ENCODE measurements around the gene DIP2C.
"Not testable (repeated sequence)": the region's sequence is repeated elsewhere in the genome, so short reads cannot be mapped to it uniquely, and the experiment has no call there.

DIP2C gene

DNA sequence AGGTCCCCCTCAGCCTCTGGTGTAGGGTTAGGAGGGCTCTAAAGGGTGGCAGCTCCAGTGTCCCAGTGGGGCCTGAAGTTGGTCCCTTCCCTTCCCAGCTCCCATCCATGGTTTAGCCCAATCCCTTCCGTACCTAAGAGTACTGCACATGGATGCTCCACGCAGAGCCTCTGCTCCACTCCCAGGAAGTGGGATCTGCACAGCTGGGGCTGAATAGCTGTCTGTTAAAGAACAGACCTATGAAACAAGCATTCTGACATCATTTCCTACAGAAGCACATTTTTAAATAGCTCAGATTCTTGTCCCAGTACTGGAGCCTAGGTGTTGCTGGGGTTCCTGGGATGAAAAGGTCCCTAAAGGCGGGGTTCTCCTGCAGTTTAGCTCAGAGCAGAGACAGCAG is 418.3 kb downstream of the DIP2C start:
- DNase-seq (ENCODE audit: low spot score), result no peak

DNA sequence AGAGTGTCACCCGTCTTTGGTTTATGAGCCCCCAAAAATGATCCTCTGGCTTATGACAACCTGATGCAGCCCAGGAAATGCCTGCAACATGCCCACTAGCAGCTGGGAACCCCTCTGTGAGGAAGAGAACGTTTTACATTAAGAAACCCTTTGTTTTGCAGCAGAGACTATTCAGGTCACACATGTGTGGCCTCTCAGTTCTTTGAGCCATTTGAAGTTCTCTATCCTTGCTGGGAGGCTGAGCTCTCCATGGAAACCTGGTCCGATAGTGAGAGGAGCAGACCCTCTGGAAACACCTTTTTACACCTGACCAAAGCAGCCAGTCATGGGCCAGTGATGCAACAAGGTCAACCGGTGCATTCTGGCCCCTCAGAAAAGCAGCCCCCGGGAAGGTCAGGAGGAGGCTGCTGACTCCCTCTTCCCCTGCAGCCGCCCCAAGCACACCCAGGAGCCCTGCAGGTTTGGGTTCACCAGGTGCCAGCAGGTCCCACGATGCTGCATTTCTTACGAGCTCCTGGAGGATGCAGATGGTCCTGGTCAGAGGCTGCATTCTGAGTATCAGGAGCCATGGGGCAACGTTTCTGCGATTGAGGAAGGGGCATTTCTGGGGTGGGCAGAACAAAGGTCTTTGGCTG is 419.9 kb downstream of the DIP2C start:
- no peak for DNase-seq (ENCODE audit: low spot score)

DNA sequence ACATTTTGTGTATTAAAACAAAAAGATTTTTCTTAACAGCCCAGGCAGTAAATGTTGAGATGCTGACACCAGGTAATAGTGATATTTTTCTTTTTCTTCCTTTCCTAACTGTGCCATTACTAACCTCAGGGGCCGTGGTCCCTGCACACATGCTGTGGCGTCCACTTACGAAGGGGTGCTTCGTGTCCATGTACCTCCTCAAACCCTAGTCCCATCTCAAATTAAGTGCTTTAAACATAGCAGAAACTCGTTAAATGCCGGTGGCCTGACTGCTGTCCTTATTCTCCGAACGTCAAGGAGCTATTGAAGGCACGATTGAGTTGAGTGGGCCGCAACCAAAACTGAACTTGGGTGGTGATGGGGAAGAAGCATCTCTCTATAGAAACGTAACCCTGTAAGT is 421.8 kb downstream of the DIP2C start:
- DNase-seq (ENCODE audit: low spot score), result no peak

DNA sequence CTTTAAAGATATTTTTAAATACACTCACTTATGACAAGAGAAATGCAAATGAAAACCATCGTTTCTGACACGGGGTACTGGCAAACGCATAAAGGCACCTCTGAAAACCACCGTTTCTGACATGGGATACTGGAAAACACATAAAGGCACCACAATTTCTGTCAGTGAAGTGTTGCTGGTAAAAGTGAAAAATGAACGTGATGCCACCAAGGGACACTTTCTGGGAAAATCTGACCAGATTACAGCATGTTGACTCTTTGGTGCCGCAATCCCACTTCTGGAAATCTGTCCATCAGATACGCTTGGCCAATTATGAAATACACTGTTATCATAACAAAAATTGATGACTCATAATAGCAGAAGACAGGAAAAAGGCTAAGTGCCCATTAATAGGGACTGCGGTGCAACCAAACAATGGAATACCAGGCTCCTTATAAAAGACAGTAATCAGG is 422.5 kb downstream of the DIP2C start:
- DNase-seq (ENCODE audit: low spot score), result no peak

DNA sequence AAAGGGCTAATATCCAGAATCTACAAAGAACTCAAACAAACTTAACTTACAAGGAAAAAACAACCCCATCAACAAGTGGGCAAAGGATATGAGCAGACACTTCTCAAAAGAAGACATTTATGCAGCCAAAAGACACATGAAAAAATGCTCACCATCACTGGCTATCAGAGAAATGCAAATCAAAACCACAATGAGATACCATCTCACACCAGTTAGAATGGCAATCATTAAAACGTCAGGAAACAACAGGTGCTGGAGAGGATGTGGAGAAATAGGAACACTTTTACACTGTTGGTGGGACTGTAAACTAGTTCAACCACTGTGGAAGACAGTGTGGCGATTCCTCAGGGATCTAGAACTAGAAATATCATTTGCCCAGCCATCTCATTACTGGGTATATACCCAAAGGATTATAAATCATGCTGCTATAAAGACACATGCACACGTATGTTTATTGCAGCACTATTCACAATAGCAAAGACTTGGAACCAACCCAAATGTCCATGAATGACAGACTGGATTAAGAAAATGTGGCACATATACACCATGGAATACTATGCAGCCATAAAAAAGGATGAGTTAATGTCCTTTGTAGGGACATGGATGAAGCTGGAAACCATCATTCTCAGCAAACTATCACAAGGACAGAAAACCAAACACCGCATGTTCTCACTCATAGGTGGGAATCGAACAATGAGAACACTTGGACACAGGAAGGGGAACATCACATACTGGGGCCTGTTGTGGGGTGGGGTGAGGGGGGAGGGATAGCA is 423.5 kb downstream of the DIP2C start:
- not testable (repeated sequence) for DNase-seq (ENCODE audit: low spot score)

DNA sequence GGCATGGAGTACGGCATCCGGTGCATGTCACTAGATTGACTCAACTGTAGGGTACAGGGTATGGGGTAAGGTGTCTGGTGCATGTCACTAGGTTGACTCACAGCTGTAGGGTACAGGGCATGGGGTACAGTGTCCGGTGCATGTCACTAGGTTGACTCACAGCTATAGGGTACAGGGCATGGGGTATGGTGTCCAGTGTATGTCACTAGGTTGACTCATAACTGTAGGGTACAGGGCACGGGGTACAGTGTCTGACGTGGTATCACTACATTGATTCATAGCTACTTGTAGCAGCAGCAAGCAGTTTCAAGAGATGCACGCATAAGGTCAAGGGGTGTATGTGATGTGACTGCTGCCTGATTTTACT is 424.4 kb downstream of the DIP2C start:
- DNase-seq (ENCODE audit: low spot score), result not testable (repeated sequence)

DNA sequence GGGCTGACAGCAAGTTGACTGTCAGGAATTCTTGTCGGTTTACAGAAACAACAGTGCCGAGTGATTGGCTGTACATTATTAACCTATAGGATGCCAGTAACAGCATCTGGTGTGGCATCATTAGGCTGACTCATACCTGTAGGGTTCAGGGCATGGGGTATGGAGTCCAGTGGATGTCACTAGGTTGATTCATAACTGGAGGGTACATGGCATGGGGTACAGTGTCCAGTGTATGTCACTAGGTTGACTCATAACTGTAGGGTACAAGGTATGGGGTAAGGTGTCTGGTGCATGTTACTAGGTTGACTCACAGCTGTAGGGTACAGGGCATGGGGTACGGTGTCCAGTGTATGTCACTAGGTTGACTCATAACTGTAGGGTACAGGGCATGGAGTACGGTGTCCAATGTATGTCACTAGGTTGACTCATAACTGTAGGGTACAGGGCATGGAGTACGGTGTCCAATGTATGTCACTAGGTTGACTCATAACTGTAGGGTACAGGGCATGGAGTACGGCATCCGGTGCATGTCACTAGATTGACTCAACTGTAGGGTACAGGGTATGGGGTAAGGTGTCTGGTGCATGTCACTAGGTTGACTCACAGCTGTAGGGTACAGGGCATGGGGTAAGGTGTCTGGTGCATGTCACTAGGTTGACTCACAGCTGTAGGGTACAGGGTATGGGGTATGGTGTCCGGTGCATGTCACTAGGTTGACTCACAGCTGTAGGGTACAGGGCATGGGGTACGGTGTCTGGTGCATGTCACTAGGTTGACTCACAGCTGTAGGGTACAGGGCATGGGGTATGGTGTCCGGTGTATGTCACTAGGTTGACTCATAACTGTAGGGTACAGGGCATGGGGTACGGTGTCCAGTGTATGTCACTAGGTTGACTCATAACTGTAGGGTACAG is 425.1 kb downstream of the DIP2C start:
- DNase-seq (ENCODE audit: low spot score), result not testable (repeated sequence)

DNA sequence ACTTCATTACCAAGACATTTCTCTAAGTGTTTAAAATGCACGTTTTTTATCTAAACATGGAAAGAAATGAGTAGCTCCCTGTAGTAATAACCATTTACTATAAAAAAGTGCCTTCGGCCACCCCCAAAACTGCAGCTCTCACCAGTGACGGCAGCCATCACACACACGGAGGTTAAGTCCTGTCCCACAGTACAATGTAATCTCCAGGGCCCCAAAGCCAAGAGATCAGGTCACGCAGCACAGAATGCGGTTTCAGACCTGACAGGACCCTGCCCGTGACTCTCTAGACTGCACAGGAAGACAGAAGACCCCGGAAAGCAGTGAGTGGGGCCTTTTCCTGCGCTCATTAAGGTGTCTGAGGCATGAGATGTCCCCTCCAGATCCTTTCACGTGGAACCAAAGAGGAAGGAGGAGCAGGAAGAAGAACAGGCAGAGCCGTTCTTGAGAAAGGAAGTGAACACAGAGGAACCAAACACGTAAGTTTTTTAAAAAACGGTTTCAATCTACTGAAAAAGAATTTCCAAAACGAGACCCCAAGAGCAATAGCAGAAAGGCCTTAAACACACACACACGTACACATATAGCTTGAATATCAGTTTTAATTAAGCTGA is 428.5 kb downstream of the DIP2C start:
- no peak for DNase-seq (ENCODE audit: low spot score)

DNA sequence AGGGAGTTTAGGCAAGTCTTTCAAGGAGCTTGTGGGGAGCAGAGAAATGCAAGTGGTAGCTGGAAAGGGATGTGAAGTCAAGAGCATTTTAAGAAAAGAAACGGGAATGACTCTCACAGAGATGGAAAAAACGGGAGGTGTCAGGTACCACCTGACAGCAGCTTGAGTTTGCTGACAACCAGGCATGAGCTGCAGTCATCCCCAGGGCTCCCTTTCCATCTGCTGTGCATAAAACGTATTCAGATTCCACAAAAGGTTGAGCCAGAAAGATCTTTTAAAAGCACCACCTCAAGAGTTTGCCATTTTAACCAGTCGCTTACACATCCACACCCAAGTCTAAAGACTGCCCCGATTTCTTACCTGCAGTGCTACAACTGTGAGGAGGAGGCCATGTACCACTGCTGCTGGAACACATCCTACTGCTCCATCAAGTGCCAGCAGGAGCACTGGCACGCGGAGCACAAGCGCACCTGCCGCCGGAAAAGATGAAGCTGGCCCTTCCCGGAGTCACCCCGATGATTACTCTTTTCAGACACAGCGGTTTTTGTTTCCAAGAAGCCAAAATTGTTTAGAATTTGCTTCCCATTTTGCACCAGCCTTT is 437.4 kb downstream of the DIP2C start:
- no peak for DNase-seq (ENCODE audit: low spot score)

DNA sequence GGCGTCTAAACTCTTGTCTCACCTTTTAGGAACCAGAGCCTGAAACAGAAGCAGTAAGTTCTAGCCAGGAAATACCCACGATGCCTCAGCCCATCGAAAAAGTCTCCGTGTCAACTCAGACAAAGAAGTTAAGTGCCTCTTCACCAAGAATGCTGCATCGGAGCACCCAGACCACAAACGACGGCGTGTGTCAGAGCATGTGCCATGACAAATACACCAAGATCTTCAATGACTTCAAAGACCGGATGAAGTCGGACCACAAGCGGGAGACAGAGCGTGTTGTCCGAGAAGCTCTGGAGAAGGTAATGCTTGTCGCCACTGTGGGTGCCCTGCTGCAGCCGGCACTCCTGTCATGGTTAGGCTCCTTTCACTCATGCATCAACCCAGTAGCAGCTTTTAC is 441.2 kb downstream of the DIP2C start:
- no peak for DNase-seq (ENCODE audit: low spot score)

DNA sequence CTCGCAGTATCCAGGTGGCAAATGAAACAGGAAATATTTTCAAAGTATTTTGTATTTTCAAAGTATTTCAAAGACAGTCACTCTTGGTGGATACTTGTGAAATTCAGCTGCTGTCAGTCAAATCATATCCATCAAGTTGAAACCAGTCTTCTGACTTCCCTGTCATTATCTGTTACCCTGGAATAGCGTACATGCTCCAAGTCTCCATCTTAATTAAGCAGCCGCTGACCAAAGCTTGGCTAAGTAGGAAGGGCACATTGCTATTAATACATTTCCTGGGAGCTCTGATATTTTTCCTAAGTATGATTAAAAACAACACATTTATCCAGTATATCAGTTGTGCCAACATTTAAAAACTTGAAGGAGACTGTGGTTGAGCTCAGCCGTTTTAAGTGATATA is 442.0 kb downstream of the DIP2C start:
- DNase-seq (ENCODE audit: low spot score), result no peak

DNA sequence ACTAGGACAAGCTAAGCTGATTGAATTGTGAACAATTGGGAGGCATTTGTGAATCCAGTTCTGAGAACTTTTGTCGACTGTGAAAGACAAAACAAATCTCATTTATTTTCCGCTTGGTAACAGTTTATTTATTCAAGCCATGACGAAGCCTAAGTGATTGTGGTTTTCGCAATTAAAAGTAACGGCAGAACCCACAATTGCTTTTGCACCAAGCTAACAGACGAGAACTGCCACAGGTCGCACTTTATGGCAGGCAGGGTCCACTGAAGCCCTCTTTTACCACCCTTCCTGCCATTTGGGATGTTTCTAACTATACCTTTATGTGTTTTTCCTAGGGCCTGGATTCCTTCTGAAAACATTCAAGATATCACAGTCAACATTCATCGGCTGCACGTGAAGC is 443.0 kb downstream of the DIP2C start:
- no peak for DNase-seq (ENCODE audit: low spot score)

DNA sequence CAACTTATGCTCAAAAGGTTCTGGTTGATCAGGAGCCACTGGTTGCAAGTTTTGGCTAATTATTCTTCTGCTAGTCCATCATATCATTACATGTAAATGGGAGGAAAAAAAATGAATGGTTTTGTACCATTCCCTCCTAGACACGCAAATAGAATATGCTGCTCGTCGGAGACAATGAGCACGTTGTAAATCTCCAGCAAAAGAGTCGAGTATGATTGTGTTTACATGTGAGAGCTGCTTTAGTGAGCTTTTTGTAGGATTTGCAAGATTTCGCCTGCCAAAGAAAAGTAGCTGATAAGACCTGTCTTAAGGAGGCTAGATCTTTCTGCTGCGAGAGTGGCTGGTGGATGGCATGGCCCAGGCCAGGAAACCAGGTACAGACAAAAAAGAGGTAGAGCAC is 445.2 kb downstream of the DIP2C start:
- DNase-seq (ENCODE audit: low spot score), result no peak

DNA sequence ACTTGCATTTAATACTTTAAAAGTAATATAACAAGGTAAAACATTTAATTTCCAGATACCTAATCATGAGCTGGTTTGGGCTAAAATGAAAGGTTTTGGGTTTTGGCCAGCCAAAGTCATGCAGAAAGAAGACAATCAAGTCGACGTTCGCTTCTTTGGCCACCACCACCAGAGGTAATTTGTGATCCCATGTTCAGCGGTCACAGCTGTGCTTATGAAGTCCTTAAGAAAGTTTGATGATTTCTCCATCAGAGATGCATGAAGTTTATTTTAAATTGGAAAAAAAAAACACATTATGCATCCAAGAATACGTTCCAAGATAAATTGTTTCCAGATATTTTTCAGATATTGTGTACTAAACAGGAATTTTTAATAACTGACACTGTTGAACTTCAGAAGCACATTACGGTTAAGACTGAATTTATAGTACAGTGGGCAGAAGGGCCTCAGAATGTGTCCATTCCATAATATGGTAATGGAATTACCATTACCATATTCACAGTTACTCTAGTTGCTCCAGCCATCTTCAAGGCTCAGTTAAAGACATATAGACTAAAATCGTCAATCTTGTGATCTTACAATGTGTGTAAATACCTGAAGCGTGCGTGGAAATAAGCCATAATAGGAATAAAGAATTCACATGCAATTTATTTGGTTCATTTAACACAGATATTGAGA is 447.4 kb downstream of the DIP2C start:
- no peak for DNase-seq (ENCODE audit: low spot score)

DNA sequence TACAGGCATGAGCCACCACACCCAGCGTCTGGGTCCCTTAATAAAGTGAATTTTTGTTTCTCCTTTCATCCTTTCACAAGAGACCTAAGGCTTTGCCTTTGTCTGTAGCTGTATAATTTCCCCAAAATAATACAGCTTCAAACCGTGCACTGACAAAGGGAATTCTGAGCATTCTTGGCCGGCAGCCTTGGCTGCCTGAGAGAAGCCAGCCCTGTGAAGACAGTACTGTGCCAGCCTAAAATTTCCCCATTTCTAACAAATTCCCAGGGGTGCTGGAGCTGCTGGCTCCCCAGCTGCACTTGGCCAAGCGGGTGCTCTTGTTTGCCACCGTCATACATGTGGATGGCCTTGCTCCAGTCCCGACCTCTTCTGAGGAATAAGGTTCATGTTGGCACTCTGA is 448.0 kb downstream of the DIP2C start:
- DNase-seq (ENCODE audit: low spot score), result no peak

DNA sequence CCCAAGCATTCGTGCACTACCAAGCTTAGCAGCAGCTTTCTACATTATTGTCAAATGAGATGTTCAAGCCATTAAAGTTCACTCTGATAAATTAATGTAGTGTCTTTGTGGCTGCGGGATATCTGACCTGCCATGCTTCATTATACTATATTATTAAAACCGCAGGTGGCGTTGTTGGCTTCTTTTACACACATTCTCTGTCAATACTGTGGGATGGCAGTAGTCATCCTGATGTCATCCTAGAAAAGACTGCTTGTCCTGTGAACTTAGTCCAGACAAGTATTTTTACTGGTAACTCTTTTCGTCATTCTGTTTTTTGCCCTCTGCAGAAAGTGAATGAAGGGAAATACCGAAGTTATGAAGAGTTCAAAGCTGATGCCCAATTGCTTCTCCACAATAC is 450.4 kb downstream of the DIP2C start:
- no peak for DNase-seq (ENCODE audit: low spot score)

DNA sequence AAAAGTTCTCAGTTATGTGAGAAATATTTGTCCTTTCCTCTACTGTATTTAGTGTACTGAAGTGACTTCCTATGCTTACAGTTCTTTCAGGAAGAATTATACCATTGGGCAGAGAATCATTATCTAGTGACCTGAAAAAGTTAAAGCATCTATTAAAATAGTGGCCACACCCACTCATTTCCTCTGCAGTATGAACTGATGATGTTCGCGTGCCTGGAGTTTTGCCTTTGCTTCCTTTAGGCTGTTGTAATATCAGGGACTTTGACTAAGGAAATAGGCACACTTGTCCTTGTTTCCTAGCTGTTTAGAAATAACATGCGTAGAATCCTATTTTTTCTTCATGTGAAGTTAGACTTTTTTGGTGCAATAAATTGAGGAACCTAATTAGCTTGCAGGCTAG is 453.6 kb downstream of the DIP2C start:
- no peak for DNase-seq (ENCODE audit: low spot score)

DNA sequence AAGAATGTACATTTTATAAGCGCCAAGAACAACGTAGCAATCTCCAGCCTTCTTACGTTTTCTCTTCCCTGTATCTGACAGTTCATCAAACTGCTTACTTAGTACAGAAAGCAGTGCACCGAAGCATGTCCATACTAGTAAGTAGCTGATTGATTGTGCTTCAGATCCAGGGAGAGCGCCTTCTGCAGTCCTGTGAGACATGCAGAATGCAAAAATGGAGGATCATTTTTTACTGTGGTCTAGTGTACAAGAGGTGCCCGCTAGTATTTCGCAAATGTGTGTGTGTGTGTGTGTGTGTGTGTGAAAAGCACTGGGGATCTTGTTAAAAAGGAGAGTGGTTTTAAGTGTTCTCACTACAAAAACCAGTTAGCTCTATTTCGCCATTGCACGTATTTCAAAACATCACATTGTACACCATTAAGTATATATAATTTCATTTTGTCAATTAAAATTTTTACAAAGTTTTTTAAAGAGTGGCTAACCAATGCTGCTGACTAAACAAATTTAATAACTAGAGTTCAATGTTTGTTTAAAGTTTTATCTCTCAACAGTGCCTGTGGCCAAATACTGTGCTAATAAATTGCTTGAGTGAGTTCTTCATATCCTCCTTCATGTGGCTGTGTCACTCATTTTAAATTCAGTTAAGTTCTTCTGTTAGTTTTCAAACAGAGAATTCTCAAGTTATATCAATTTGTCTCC is 454.6 kb downstream of the DIP2C start:
- no peak for DNase-seq (ENCODE audit: low spot score)

DNA sequence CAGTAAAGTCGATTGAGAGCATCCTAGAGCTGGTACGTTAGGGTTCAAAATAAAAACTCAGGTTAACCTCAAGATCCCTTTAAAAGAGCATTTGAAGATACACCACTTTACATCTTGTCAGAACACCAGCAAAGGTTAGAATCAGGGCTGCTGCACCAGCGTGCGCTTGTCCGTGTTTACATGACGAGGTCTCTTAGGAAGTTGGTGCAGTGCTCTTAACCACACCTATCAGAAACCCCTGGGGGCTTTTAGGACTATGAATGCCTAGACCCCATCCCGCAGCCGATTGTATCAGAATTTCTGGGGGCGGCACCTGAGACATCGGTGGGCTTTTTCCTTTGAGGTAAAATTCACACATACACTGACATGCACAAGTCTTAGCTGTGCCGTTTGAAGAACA is 456.6 kb downstream of the DIP2C start:
- no peak for DNase-seq (ENCODE audit: low spot score)

DNA sequence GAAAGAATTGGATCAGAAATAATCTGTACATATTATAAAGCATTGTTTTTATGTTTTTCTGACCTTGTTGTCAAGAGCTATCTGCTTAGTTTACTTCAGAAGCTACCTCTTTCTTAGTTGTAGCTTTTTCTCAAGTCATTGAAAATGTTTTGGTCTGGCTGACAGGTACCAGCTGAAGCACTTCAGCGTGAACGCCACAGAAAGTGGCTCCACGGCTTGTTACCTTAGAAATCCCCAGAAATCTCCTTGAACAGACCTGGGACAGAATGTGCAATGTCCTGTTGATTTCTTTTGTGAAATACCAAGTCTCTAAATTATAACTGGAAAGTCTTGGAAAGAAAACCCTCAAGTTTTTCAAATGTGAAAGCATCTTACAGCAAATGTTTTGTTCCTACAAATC is 457.4 kb downstream of the DIP2C start:
- DNase-seq (ENCODE audit: low spot score), result no peak

DNA sequence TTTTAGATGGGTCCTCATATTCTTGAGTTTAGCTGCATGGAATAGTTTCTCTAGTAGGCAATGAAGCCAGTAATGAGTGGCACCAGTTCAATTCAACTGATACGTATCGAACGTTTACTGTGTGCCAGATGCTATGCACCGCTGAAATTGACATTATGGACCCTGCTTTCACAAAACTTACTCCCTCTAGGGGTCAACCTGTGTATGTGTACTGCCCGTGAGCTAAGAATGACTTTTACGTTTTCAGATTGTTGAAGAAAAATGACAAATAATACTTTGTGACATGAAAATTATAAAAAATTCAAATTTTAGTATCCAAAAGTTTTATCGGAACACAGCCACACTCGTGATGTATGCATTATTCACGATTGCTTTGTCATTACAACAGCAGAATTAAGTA is 458.7 kb downstream of the DIP2C start:
- DNase-seq (ENCODE audit: low spot score), result peak; percentile 27
